Activated CD4-positive, alpha-beta T cell treated with anti-CD3 and anti-CD28 coated beads for 36 hours (primary cell): ENCODE data around the gene COLQ. TPM values are rescaled to one million over a fixed set of nuclear protein-coding genes. Genes with fewer than 3 reads are reported as not detected.
"Not testable (repeated sequence)": the region's sequence is repeated elsewhere in the genome, so short reads cannot be mapped to it uniquely, and the experiment has no call there.

Experiments
- ATAC-seq: fragments of 200-7000 bp; cut with Tn5 transposase; one replicate; pipeline ENCODE4 v1.10.0; 2021; ENCODE audit warnings: mild to moderate bottlenecking, moderate library complexity
- CTCF ChIA-PET: fragments of 350-600 bp; sonication (Branson Sonifier 250); formaldehyde crosslinking; loops from one replicate; lab custom pipeline; 2021; ENCODE audit warnings: antibody characterized with exemption; lab: Charles Lee
- POLR2A ChIA-PET: fragments of 350-600 bp; sonication (Branson Sonifier 250); formaldehyde crosslinking; loops from one replicate; lab custom pipeline; 2021; ENCODE audit warnings: antibody characterized with exemption, inconsistent platforms; lab: Charles Lee
- DNase-seq: peaks from one replicate; pipeline ENCODE4 v3.0.0-alpha.2; 2020
- H3K27ac Mint-ChIP-seq: one replicate; pipeline ENCODE4 v1.8.0; 2021; ENCODE audit warnings: mixed read lengths
- H3K27me3 Mint-ChIP-seq: one replicate; pipeline ENCODE4 v1.8.0; 2021; ENCODE audit warnings: mixed read lengths
- H3K36me3 Mint-ChIP-seq: one replicate; pipeline ENCODE4 v1.8.0; 2021; ENCODE audit warnings: low read depth, mixed read lengths
- H3K4me1 Mint-ChIP-seq: one replicate; pipeline ENCODE4 v1.8.0; 2021; ENCODE audit warnings: mixed read lengths
- H3K4me3 Mint-ChIP-seq: one replicate; pipeline ENCODE4 v1.8.0; 2021; ENCODE audit warnings: mild to moderate bottlenecking, moderate library complexity, mixed read lengths
- H3K9me3 Mint-ChIP-seq: one replicate; pipeline ENCODE4 v1.8.0; 2021; ENCODE audit warnings: low read depth, mixed read lengths
- intact Hi-C, 2 experiments: fragments of 100-400 bp; cut with DNase I in 1 of 2; cut with micrococcal nuclease in 1 of 2; formaldehyde crosslinking; loops; one replicate each; pipeline versions ENCODE4 v1.14.2 to v1.15.1; 2022 to 2024; cut with DNase I, micrococcal nuclease
- total RNA-seq, 2 experiments: library from RNA; stranded (reverse); gene quantifications; one replicate each; pipeline ENCODE4 v1.2.3, GENCODE V29; 2021

The COLQ gene
- total RNA-seq, 2 experiments from 2014 or later: 1.1 to 1.3 TPM

DNA sequence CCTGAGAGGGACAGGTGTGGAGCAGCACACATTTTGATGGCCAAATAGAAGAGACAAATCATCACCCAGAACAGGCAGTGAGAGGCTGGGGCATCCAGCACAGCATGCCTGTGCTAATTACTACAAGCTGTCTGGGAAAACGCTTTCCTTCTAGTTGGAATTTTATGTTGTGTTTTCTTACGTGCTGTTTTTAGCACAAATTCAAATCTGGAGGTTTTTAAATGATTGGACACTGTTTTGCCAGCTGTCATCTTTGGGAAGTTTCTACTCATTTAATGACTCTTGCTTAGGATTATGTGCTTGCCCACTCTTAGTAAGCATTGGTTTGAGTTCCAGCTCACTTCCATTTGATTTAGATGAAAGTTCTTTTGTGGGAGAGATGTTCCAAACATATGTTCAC, 50.7 kb downstream of the COLQ start:
- no peak for DNase-seq
- ATAC-seq: no peak
- no peak overlapping the region for H3K4me3 Mint-ChIP-seq
- H3K9me3 Mint-ChIP-seq: no peaks in the 10 kb centered on the region
- H3K36me3 Mint-ChIP-seq: no peaks in the 10 kb centered on the region
- no peak overlapping the region for H3K27ac Mint-ChIP-seq
- intact Hi-C loops: no loop called here
- no peaks in the 10 kb centered on the region for H3K4me1 Mint-ChIP-seq
- no peaks in the 10 kb centered on the region for H3K27me3 Mint-ChIP-seq
- CTCF ChIA-PET: interaction anchor here (1.1 to 1.3 kb wide), 2 partner anchors 70 to 268 kb away, joined by 3 read pairs; no protein-coding TSS in a partner anchor
- POLR2A ChIA-PET: no interaction called here

- Mint-ChIP-seq H3K36me3 (no peaks in the 10 kb centered on the region), H3K27me3 (no peaks in the 10 kb centered on the region), H3K27ac (no peak overlapping the region), H3K4me3 (no peak overlapping the region), H3K4me1 (no peaks in the 10 kb centered on the region), H3K9me3 (no peaks in the 10 kb centered on the region)
- intact Hi-C loops: no loop called here
- ChIA-PET POLR2A (interaction anchor here (0.6 kb wide), 1 partner anchor 283 kb away, joined by 4 read pairs; no protein-coding TSS in a partner anchor), CTCF (interaction anchor here (1.3 kb wide), 1 partner anchor 268 kb away, joined by 3 read pairs; no protein-coding TSS in a partner anchor)
- DNase-seq (no peak), ATAC-seq (no peak)
These were observed 51.2 kb downstream of the COLQ start for GRCh38 chr3:15470261-15470660.

GRCh38 chr3:15467227-15468181, 54.0 kb downstream of the COLQ start:
- DNase-seq (no peak), ATAC-seq (no peak)
- H3K4me1 Mint-ChIP-seq: peaks cover 3% of the 10 kb centered on the region
- ChIA-PET POLR2A (no interaction called here), CTCF (interaction anchor here (0.6 to 0.7 kb wide), 3 partner anchors 31 to 130 kb away, joined by 3 read pairs; no protein-coding TSS in a partner anchor)
- no peaks in the 10 kb centered on the region for H3K9me3 Mint-ChIP-seq
- no peak overlapping the region for H3K27ac Mint-ChIP-seq
- no peaks in the 10 kb centered on the region for H3K27me3 Mint-ChIP-seq
- peaks cover 1% of the 10 kb centered on the region for H3K36me3 Mint-ChIP-seq
- no peak overlapping the region for H3K4me3 Mint-ChIP-seq
- intact Hi-C loops: no loop called here

DNA sequence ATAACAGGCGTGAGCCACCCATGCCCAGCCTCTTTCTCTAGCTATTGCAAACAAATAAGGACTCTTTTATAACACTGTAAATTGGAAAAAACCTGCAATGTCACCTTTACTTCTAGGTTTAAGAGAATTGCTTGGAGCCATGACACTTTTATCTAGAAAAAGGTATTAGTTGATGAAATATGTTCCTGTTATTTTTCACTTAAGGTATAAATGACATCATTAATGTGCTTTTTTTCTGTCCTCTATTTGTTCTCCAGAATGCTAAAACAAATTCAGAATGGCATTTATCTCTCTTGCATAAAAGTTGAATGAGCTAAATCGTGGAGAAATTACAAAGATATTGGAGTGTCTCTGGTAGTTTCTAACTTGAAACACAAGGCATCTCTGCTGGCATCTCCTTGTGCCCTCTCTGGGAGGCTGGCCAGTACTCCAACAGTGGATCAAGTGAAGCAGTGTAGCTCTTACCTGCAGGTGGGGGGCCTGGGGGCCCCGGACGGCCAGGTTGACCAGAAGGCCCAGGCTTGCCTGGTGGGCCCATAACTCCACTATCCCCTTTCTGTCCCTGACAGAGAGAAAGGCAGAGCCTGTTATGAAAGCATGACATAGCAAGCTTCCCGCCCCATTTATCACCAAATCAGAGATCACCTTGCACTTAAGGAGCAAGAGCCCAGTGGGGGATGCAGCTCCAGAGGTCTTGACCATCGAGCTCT, 55.5 kb downstream of the COLQ start:
- H3K9me3 Mint-ChIP-seq: no peaks in the 10 kb centered on the region
- peaks cover 1% of the 10 kb centered on the region for H3K36me3 Mint-ChIP-seq
- ChIA-PET POLR2A (no interaction called here), CTCF (interaction anchor here (0.6 kb wide), 1 partner anchor 60 kb away, joined by 3 read pairs; no protein-coding TSS in a partner anchor)
- ATAC-seq: no peak
- H3K27me3 Mint-ChIP-seq: no peaks in the 10 kb centered on the region
- peaks cover 13% of the 10 kb centered on the region for H3K4me1 Mint-ChIP-seq
- intact Hi-C loops: no loop called here
- no peak overlapping the region for H3K4me3 Mint-ChIP-seq
- DNase-seq: no peak
- H3K27ac Mint-ChIP-seq: no peak overlapping the region

DNA sequence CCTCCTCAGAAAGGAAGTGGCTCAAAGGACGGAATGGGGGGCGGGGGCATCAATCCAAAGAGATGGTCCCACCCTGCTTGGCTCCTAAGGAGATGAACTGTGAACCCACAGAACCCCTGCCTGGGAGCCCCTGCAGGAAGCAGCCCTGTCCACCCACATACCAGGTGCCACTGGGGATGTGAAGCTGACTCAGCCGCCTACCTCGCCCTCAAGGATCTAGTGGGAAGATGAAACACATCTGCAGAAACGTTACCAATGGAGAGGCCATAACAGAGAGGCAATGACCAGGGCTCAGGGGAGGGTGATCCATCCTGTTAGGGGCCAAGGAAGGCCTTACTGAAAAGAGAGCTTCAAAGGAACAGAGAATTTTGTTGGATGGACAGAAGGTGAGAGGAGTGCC, 59.1 kb downstream of the COLQ start:
- H3K9me3 Mint-ChIP-seq: no peaks in the 10 kb centered on the region
- peak; percentile 24 for DNase-seq
- H3K36me3 Mint-ChIP-seq: peaks cover 1% of the 10 kb centered on the region
- ChIA-PET POLR2A (no interaction called here), CTCF (no interaction called here)
- intact Hi-C loops: no loop called here
- H3K4me1 Mint-ChIP-seq: peaks cover 16% of the 10 kb centered on the region
- no peaks in the 10 kb centered on the region for H3K27me3 Mint-ChIP-seq
- peak; percentile 30 for ATAC-seq
- H3K4me3 Mint-ChIP-seq: no peak overlapping the region
- no peak overlapping the region for H3K27ac Mint-ChIP-seq

DNA sequence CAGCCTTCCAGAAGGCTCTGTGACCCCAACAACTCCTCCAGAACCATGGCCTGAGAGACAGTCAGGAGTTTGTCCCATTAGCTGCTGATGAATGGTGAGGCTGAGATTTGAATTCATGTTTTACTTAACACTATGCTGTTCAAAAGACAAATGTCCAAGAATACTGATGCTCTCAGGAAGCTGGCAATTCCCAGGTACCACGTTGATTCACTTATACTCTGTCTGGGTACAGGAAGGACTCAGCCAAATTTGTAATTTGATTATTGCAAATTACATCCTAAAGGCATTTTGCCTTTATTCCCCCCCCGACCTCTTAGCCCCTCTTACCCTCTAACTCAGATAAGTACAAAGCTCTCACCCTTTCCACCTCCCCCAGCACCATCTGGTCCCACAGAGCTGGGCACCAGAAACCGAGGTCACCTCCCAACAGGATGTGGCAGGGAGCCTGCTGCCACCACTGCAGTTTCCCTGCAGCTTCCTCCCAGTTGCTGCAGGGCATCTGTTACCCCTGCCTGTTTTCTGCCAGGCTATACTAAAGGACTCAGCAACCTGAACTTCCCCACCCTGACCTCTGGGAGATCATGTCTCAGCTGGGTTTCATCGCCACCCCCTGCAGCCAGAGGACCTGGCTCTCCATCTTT, 60.5 kb downstream of the COLQ start:
- peak; percentile 19 for ATAC-seq
- Mint-ChIP-seq H3K27ac (no peak overlapping the region), H3K4me1 (peaks cover 16% of the 10 kb centered on the region), H3K9me3 (no peaks in the 10 kb centered on the region), H3K4me3 (no peak overlapping the region), H3K36me3 (peaks cover 1% of the 10 kb centered on the region), H3K27me3 (no peaks in the 10 kb centered on the region)
- CTCF ChIA-PET: interaction anchor here (1.0 kb wide), 1 partner anchor 13 kb away, joined by 3 read pairs; no protein-coding TSS in a partner anchor
- intact Hi-C loops: no loop called here
- POLR2A ChIA-PET: interaction anchor here (0.6 kb wide), 1 partner anchor 63 kb away, joined by 3 read pairs; no protein-coding TSS in a partner anchor
- peak; percentile 15 for DNase-seq

DNA sequence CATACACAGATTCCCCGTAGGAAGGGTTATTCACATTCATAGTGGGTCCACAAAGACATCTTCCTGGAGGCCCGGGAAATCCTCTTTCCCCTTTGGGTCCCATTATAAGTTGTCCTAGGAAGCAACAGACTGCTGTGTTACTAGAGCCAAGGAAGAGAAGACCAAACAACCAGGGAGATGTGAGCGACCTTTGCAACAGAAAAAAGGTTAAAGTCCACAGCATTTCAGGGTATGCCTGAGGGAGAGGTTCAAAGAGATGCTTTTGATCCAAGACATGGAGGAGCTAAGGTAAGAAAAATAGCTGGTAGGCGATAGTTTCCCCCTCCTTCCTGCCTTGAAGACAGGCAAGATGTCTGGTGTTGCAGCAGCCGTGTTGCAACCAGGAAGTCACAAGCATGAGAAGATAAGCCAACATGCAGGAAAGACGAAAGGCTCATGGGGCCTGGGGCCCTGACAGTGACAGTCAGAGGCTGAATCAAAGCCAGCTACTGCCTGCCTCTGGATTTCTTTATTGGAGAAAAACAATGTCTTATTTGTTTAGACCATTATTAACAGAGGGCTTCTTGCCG, 63.2 kb downstream of the COLQ start:
- intact Hi-C loops: no loop called here
- ChIA-PET CTCF (no interaction called here), POLR2A (no interaction called here)
- DNase-seq: no peak
- no peak overlapping the region for H3K4me3 Mint-ChIP-seq
- H3K4me1 Mint-ChIP-seq: peaks cover 16% of the 10 kb centered on the region
- no peak for ATAC-seq
- no peaks in the 10 kb centered on the region for H3K36me3 Mint-ChIP-seq
- H3K9me3 Mint-ChIP-seq: no peaks in the 10 kb centered on the region
- H3K27me3 Mint-ChIP-seq: no peaks in the 10 kb centered on the region
- no peak overlapping the region for H3K27ac Mint-ChIP-seq

GRCh38 chr3:15456915-15457314, 64.6 kb downstream of the COLQ start:
- H3K4me1 Mint-ChIP-seq, H3K4me3 Mint-ChIP-seq, intact Hi-C loops, H3K27me3 Mint-ChIP-seq, CTCF ChIA-PET, H3K27ac Mint-ChIP-seq, H3K9me3 Mint-ChIP-seq, DNase-seq, H3K36me3 Mint-ChIP-seq, ATAC-seq, POLR2A ChIA-PET: not testable (repeated sequence)

DNA sequence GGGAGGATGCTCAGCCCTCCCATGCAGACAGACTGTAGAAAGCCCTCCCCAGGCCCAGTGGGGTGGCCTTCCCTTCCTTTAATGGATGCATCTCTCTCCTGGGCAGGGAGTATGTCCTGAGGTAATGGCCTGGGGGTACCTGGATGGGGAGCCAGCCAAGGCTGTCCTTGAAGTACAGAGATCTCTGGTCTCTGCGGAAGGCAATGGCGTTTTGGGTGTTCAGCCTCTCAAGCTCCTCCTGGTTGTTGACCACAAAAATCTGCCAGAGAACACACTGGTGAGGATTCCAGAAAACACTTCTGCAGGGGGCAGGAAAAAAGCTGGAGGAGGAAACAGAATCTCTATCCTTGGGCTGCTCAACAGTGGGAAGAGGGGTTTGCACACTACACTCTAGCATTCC, 65.2 kb downstream of the COLQ start:
- intact Hi-C loops: no loop called here
- Mint-ChIP-seq H3K4me3 (no peak overlapping the region), H3K27me3 (no peaks in the 10 kb centered on the region), H3K9me3 (no peaks in the 10 kb centered on the region), H3K36me3 (no peaks in the 10 kb centered on the region), H3K27ac (no peak overlapping the region), H3K4me1 (peaks cover 5% of the 10 kb centered on the region)
- ChIA-PET POLR2A (no interaction called here), CTCF (no interaction called here)
- no peak for ATAC-seq
- no peak for DNase-seq

DNA sequence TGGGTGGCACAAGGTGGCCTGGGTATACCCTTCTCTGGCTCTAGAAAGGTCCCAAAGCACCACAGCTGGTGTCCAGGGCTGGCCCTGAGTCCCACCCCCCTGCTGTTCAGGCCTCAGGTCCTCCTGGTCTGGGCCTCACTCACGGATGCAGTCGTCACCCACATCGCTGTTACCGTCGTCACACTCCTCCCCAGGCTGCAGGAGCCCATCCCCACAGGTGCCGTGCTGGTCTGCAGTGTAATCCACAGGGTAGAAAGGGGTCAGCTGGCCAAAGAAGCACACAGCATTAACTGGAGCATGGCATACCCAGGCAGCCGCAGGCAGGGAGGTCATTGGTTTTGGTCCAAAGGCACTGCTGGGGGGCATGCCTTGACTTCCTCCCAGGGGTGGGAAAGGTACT, 65.8 kb downstream of the COLQ start:
- no peak overlapping the region for H3K4me3 Mint-ChIP-seq
- H3K9me3 Mint-ChIP-seq: no peaks in the 10 kb centered on the region
- ATAC-seq (no peak), DNase-seq (no peak)
- intact Hi-C loops: no loop called here
- H3K27ac Mint-ChIP-seq: no peak overlapping the region
- ChIA-PET POLR2A (no interaction called here), CTCF (no interaction called here)
- no peaks in the 10 kb centered on the region for H3K27me3 Mint-ChIP-seq
- no peaks in the 10 kb centered on the region for H3K36me3 Mint-ChIP-seq
- peaks cover 2% of the 10 kb centered on the region for H3K4me1 Mint-ChIP-seq

DNA sequence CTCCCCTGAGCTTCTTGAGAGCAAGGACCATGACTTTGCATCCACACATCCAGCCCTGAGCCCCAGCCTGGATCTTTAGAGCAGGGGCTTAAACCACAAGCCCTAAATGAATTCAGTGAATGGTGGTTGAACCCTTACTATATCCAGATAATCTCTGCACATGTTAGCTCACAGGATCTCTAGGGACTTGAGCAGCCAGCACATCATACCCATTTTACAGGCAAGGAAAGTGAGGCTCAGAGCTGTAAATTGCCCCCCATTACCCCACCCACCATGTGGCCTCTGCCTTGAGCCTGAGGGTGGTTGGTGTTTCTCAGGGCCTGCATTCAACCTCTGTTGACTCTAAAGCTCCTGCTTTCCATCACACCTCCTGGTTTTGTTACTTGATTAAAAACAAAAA, 66.5 kb downstream of the COLQ start:
- H3K4me3 Mint-ChIP-seq: no peak overlapping the region
- intact Hi-C loops: no loop called here
- no peaks in the 10 kb centered on the region for H3K9me3 Mint-ChIP-seq
- ChIA-PET POLR2A (no interaction called here), CTCF (no interaction called here)
- H3K27ac Mint-ChIP-seq: no peak overlapping the region
- H3K4me1 Mint-ChIP-seq: no peaks in the 10 kb centered on the region
- no peaks in the 10 kb centered on the region for H3K36me3 Mint-ChIP-seq
- DNase-seq (no peak), ATAC-seq (no peak)
- no peaks in the 10 kb centered on the region for H3K27me3 Mint-ChIP-seq
